Measurements from ENCODE around the gene SPRED1. TPM values are rescaled to one million over a fixed set of nuclear protein-coding genes. Genes with fewer than 3 reads are reported as not detected.

The SPRED1 gene
- total and polyA plus RNA-seq, 2 of the 4 experiments (the other 2 are of a cell fraction): 6.6 to 17.9 TPM

DNA sequence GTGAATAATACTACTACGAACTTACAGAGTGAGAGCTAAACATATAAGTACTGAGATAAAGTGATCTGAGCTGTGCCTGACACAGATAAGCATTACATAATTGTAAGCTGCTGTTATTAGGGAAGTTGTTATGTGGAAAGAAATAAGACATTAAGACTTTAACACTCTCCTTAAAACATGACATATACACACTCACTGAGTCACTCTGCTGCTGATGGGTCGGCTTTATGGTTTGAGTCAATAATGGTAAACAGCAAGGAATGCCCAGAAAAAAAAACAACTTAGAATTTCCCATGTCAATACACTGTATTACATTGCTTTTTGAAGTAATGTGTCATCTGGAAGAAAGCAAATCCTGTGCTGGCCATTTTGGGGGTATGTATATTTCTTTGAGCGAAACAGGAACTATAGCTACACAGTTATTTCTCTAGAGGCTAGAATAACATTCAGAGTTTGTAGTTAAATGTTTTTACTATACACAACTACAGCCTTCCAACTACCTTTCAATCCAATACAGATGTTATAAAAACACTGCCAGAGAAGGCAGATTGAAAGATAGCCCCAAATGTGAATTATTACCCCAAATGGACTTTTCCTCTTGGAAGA is 22.8 kb upstream of the SPRED1 start:
- intact Hi-C loops (cut with micrococcal nuclease) (no loop called here), in situ Hi-C loops (cut with MboI; ENCODE audit: low sequenced_read_pairs) (no loop called here), dilution Hi-C loops (cut with HindIII; ENCODE audit: low sequenced_read_pairs, unreplicated experiment) (no loop called here)
- Histone ChIP-seq H3K23ac (ENCODE audit: low read depth, low read length) (no peak overlapping the region), H3K79me1 (ENCODE audit: low read depth in 1 of 2, low read length in 2 of 2) (no peaks in the 10 kb centered on the region), H3K27me3 (ENCODE audit: control insufficient read depth, insufficient read depth, low read length) (no peaks in the 10 kb centered on the region), H3K4me3 (ENCODE audit: insufficient read depth, low read depth, low read length) (no peak overlapping the region), H4K91ac (ENCODE audit: insufficient read depth, low read depth, low read length) (no peak overlapping the region), H2AFZ (replicated peaks; ENCODE audit: low read length, poor library complexity) (no peak overlapping the region), H3K27ac (ENCODE audit: insufficient read depth, low read length) (no peak overlapping the region), H2BK5ac (ENCODE audit: low read depth, low read length, poor library complexity, severe bottlenecking) (no peak overlapping the region), H4K20me1 (ENCODE audit: insufficient read depth, low read length) (no peaks in the 10 kb centered on the region), H3K9me3 (ENCODE audit: control insufficient read depth, insufficient read depth, low read length) (no peaks in the 10 kb centered on the region), H3K14ac (replicated peaks; ENCODE audit: low read depth, low read length) (no peak overlapping the region), H3K4me1 (ENCODE audit: control insufficient read depth, insufficient read depth, low read length) (no peaks in the 10 kb centered on the region), H3K56ac (ENCODE audit: extremely low read depth, insufficient read depth, low read length) (no peak overlapping the region), H3K4ac (ENCODE audit: low read depth, low read length) (no peak overlapping the region), H2AK5ac (ENCODE audit: low read depth, low read length) (no peak overlapping the region), H4K5ac (ENCODE audit: low read depth, low read length) (no peak overlapping the region), H3K9me1 (ENCODE audit: insufficient read depth, low read length) (peaks cover 4% of the 10 kb centered on the region; the same call in 1 of the 2 replicates), H3K18ac (ENCODE audit: low read depth, low read length) (no peak overlapping the region), H3K36me3 (ENCODE audit: control insufficient read depth, insufficient read depth, low read length) (no peaks in the 10 kb centered on the region), H2AK9ac (replicated peaks; ENCODE audit: low read depth, low read length, poor library complexity) (no peak overlapping the region), H3K4me2 (ENCODE audit: low read depth, low read length) (no peak overlapping the region), H3K9ac (ENCODE audit: low read depth, low read length) (no peak overlapping the region), H4K8ac (ENCODE audit: low read depth in 2 of 2, low read length in 2 of 2) (no peak overlapping the region), H2BK120ac (ENCODE audit: low read depth, low read length) (no peak overlapping the region), H2BK15ac (ENCODE audit: low read depth, low read length) (no peak overlapping the region), H2BK20ac (ENCODE audit: low read depth, low read length) (no peak overlapping the region)
- WGBS, 2 experiments (ENCODE audit: extremely low coverage in 2 of 2, insufficient read length in 1 of 2): no CpG with 5 or more reads among the region's 3 CpGs
- POLR2A ChIA-PET (ENCODE audit: unreplicated experiment): no interaction called here
- CTCF ChIA-PET: no interaction called here
- TF ChIP-seq CHD1 (IDR thresholded peaks at IDR 0.05; ENCODE audit: low read depth, low read length): no peak
- no peak for TF ChIP-seq RCOR1 (IDR thresholded peaks at IDR 0.05; ENCODE audit: insufficient replicate concordance, low read length)
- TF ChIP-seq POLR2A (IDR thresholded peaks at IDR 0.05; ENCODE audit: low read depth, low read length): no peak
- no peak for TF ChIP-seq FOS (IDR thresholded peaks at IDR 0.05; ENCODE audit: low read depth, low read length)
- no peak for TF ChIP-seq NFE2L2 (IDR thresholded peaks at IDR 0.05; ENCODE audit: low read depth, low read length)
- TF ChIP-seq MAZ (IDR thresholded peaks at IDR 0.05; ENCODE audit: borderline replicate concordance, low read depth, low read length): no peak
- TF ChIP-seq, protein P1, sequence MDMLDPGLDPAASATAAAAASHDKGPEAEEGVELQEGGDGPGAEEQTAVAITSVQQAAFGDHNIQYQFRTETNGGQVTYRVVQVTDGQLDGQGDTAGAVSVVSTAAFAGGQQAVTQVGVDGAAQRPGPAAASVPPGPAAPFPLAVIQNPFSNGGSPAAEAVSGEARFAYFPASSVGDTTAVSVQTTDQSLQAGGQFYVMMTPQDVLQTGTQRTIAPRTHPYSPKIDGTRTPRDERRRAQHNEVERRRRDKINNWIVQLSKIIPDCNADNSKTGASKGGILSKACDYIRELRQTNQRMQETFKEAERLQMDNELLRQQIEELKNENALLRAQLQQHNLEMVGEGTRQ (IDR thresholded peaks at IDR 0.05; ENCODE audit: low read depth, low read length): no peak
- TF ChIP-seq CEBPB (IDR thresholded peaks at IDR 0.05; ENCODE audit: low read depth, low read length): no peak
- TF ChIP-seq MXI1 (IDR thresholded peaks at IDR 0.05; ENCODE audit: borderline replicate concordance, low read depth, low read length): no peak
- TF ChIP-seq, protein P2, sequence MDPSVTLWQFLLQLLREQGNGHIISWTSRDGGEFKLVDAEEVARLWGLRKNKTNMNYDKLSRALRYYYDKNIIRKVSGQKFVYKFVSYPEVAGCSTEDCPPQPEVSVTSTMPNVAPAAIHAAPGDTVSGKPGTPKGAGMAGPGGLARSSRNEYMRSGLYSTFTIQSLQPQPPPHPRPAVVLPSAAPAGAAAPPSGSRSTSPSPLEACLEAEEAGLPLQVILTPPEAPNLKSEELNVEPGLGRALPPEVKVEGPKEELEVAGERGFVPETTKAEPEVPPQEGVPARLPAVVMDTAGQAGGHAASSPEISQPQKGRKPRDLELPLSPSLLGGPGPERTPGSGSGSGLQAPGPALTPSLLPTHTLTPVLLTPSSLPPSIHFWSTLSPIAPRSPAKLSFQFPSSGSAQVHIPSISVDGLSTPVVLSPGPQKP (IDR thresholded peaks at IDR 0.05; ENCODE audit: borderline replicate concordance, low read depth, low read length): no peak
- TF ChIP-seq RFX5 (IDR thresholded peaks at IDR 0.05; ENCODE audit: low read depth, low read length): no peak
- no peak for TF ChIP-seq SMC3 (IDR thresholded peaks at IDR 0.05; ENCODE audit: low read depth, low read length)
- TF ChIP-seq BHLHE40 (IDR thresholded peaks at IDR 0.05; ENCODE audit: low read depth, low read length): no peak
- TF ChIP-seq, protein P3, sequence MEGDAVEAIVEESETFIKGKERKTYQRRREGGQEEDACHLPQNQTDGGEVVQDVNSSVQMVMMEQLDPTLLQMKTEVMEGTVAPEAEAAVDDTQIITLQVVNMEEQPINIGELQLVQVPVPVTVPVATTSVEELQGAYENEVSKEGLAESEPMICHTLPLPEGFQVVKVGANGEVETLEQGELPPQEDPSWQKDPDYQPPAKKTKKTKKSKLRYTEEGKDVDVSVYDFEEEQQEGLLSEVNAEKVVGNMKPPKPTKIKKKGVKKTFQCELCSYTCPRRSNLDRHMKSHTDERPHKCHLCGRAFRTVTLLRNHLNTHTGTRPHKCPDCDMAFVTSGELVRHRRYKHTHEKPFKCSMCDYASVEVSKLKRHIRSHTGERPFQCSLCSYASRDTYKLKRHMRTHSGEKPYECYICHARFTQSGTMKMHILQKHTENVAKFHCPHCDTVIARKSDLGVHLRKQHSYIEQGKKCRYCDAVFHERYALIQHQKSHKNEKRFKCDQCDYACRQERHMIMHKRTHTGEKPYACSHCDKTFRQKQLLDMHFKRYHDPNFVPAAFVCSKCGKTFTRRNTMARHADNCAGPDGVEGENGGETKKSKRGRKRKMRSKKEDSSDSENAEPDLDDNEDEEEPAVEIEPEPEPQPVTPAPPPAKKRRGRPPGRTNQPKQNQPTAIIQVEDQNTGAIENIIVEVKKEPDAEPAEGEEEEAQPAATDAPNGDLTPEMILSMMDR (conservative IDR thresholded peaks at IDR 0.05; ENCODE audit: low read depth, low read length): no peak
- TF ChIP-seq MAFK (IDR thresholded peaks at IDR 0.05; ENCODE audit: low read depth, low read length): no peak
- no peak for TF ChIP-seq RAD21 (IDR thresholded peaks at IDR 0.05; ENCODE audit: low read length)
- peak; percentile 48 for DNase-seq
- BruUV-seq (replicated peaks): no TSS peak
- ATAC-seq (ENCODE audit: low read depth): no peak
